Tibial nerve (tissue), 4 donors: Measurements from ENCODE around the gene YBX2.

Experiments used
- EP300 ChIP-seq, 2 donors: sonication (generic); formaldehyde crosslinking; IDR thresholded peaks; one replicate each; pipeline ENCODE4 v1.6.1; 2017; ENCODE audit warnings: antibody characterized with exemption in 2 of 2, mild to moderate bottlenecking in 1 of 2
- POLR2A ChIP-seq, 2 donors: fragments of 450-650 bp; IDR thresholded peaks; one replicate each; pipeline ENCODE4 v1.6.1; 2017; ENCODE audit warnings: antibody characterized with exemption in 2 of 2, mild to moderate bottlenecking in 2 of 2, moderate library complexity in 2 of 2
- TF ChIP-seq, protein P1 (sequence below), 5 experiments: fragments of 200-600 bp in 3 of 5; fragments of 450-650 bp in 2 of 5; sonication (generic) in 3 of 5; IDR thresholded peaks; one replicate each; pipeline ENCODE4 v1.5.1; 2016 to 2019; ENCODE audit warnings: antibody characterized with exemption in 5 of 5, mild to moderate bottlenecking in 3 of 5, moderate library complexity in 2 of 5

- TF ChIP-seq, protein P1, sequence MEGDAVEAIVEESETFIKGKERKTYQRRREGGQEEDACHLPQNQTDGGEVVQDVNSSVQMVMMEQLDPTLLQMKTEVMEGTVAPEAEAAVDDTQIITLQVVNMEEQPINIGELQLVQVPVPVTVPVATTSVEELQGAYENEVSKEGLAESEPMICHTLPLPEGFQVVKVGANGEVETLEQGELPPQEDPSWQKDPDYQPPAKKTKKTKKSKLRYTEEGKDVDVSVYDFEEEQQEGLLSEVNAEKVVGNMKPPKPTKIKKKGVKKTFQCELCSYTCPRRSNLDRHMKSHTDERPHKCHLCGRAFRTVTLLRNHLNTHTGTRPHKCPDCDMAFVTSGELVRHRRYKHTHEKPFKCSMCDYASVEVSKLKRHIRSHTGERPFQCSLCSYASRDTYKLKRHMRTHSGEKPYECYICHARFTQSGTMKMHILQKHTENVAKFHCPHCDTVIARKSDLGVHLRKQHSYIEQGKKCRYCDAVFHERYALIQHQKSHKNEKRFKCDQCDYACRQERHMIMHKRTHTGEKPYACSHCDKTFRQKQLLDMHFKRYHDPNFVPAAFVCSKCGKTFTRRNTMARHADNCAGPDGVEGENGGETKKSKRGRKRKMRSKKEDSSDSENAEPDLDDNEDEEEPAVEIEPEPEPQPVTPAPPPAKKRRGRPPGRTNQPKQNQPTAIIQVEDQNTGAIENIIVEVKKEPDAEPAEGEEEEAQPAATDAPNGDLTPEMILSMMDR (IDR thresholded peaks at IDR 0.05): no peak
- TF ChIP-seq POLR2A (IDR thresholded peaks at IDR 0.05) (no peak), EP300 (IDR thresholded peaks at IDR 0.05) (no peak)
Observed at GRCh38 chr17:7292729-7293128, 1.7 kb downstream of the YBX2 start.
